Mesenteric fat pad (tissue), 1 donor: ENCODE measurements around the gene GAB4. TPM values are rescaled to one million over a fixed set of nuclear protein-coding genes. Genes with fewer than 3 reads are reported as not detected.
"Not testable (repeated sequence)": the region's sequence is repeated elsewhere in the genome, so short reads cannot be mapped to it uniquely, and the experiment has no call there.

Source experiments
- DNase-seq: peaks from one replicate; pipeline ENCODE4 v3.0.0-alpha.2; 2020; ENCODE audit warnings: low spot score
- total RNA-seq: library from RNA; stranded (reverse); fragmentation: NEBNext Ultra II Directional; extraction: Animal tissue kit (Norgen Biotek cat#: 25700); gene quantifications from one replicate; pipeline ENCODE4 v1.2.1, GENCODE V29; 2021
- donor health status: DM: yes; HTN: yes; CAD: no.

Gene GAB4
- total RNA-seq, 1 donor from 2014 or later: not detected

DNA sequence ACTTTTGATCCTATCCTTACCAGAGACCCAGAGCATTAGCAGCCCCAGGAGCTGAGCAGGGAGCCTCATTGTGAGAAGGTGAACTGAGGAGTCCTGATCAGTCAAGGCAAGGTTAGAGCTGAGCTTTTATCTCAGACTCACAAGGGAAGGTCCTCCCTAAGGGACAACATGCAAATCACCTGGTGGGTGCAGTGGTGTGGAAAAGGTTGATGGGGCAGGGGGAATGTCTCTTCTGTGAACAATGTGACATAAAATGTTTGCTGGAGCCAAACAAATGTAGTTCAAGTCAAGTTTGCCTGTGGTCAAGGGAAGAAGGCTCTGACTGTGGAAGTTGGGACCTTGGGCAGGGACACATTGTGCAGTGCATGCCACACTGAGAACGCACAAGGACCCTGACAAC is 93.1 kb downstream of the GAB4 start:
- DNase-seq: not testable (repeated sequence)

GRCh38 chr22:16914006-16914405 is 94.0 kb downstream of the GAB4 start:
- no peak for DNase-seq

DNA sequence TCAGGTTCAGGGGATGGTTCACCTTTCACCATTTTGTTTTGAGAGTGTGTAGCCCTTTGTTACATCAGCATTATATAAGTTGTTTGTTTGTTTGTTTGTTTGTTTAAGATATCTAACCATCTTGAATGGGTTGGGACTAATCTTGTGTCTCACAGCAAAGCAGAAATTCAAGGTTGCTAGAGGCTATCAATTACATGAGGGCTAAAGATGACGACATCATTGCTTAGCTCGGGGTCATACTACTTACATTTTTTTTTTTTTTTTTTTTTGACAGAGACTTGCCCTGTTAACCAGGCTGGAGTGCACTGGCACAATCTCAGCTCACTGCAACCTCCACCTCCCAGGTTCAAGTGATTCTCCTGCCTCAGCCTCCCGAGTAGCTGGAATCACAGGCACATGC is 95.7 kb downstream of the GAB4 start:
- DNase-seq: no peak

Other genes starting within 250 kb of the GAB4 start
- gene XKR3, start 182.8 kb downstream of the GAB4 start, total RNA-seq: not detected
- 38.2 TPM for gene IL17RA, start 76.8 kb upstream of the GAB4 start, total RNA-seq
- 1.0 TPM for gene TMEM121B, start 113.1 kb upstream of the GAB4 start, total RNA-seq
- 28.4 TPM for gene HDHD5, start 151.1 kb upstream of the GAB4 start, total RNA-seq
- gene ADA2, start 211.2 kb upstream of the GAB4 start, total RNA-seq: 12.4 TPM